ENCODE measurements around the gene FDCSP. TPM values are rescaled to one million over a fixed set of nuclear protein-coding genes. Genes with fewer than 3 reads are reported as not detected.

FDCSP gene
- not detected in 2 replicates for total RNA-seq

GRCh38 chr4:70225824-70226223 lies at the start of gene FDCSP:
Gene FDCSP, plus strand, starts transcription at chr4:70226124. Its CDS starts 5,071 bp downstream, at chr4:70231195.

DNA sequence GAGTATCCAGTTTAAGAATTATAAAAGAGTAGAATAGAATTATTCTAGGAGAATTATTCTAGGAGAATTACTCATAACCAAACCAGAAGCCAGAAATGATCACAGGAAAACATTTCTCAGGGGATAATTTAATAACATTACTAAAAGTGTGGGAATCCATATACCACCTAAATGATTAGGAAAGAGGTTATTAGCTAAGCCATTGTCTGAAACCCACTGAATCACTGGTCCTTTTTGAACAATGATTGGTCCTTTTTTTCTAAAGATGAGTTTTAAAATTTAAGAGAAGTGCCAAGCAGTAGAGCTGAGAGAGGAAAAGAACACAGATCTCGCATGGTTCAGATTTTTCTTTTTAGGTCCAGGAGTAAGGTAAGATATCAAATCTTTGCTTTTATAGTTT lies 30.5 kb upstream of the FDCSP start, which contains the start of gene ODAM:
ODAM (plus strand) TSS at position 301 of the 400 bp plus-strand sequence. CDS start 819 bp downstream, outside the sequence.

GRCh38 chr4:70242297-70242696 lies 16.4 kb downstream of the FDCSP start, which contains the start of gene CSN3:
Gene CSN3, plus strand, starts transcription at chr4:70242597. Its CDS starts 2,223 bp downstream, at chr4:70244820.

Other genes with a start within 250 kb of the FDCSP start
- gene STATH, start 230.2 kb upstream of the FDCSP start, total RNA-seq: not detected in 2 replicates
- gene HTN3, start 197.7 kb upstream of the FDCSP start, total RNA-seq: not detected in 2 replicates
- gene HTN1, start 175.7 kb upstream of the FDCSP start, total RNA-seq: not detected in 2 replicates
- not detected in 2 replicates for gene PRR27, start 71.9 kb upstream of the FDCSP start, total RNA-seq
- not detected in 2 replicates for gene ODAM, start 30.4 kb upstream of the FDCSP start, total RNA-seq
- gene CSN3, start 16.5 kb downstream of the FDCSP start, total RNA-seq: not detected in 2 replicates
- gene CABS1, start 108.9 kb downstream of the FDCSP start, total RNA-seq: not detected in 2 replicates
- not detected in 2 replicates for gene SMR3A, start 134.6 kb downstream of the FDCSP start, total RNA-seq
- not detected in 2 replicates for gene SMR3B, start 157.0 kb downstream of the FDCSP start, total RNA-seq
- not detected in 2 replicates for gene OPRPN, start 171.8 kb downstream of the FDCSP start, total RNA-seq
- gene MUC7, start 246.1 kb downstream of the FDCSP start, total RNA-seq: not detected in 2 replicates

All from hair follicle dermal papilla cell (primary cell).